ENCODE results near the gene RICTOR. TPM values are rescaled to one million over a fixed set of nuclear protein-coding genes. Genes with fewer than 3 reads are reported as not detected.

The RICTOR gene
- total and polyA plus RNA-seq, 4 donors = 4.9 to 102 (median 19.7) TPM

GRCh38 chr5:39120052-39120420, 45.8 kb upstream of the RICTOR start:
- Histone ChIP-seq H3K9me3 (ENCODE audit: control insufficient read depth in 4 of 4, insufficient read depth in 3 of 4, low read length in 3 of 4) (no peaks in the 10 kb centered on the region), H3K9ac (ENCODE audit: insufficient read depth in 1 of 2, low read length in 2 of 2) (no peak overlapping the region), H3K27ac (ENCODE audit: low read depth in 1 of 2, low read length in 1 of 2) (no peak overlapping the region), H3K4me1 (ENCODE audit: control insufficient read depth in 5 of 5, insufficient read depth in 5 of 5, low read length in 5 of 5) (peaks cover 0 to 2% (median 0%) of the 10 kb centered on the region in 5 donors), H3K4me3 (no peak overlapping the region), H3K27me3 (ENCODE audit: control insufficient read depth in 3 of 3, insufficient read depth in 3 of 3, low read length in 2 of 3) (peaks cover 0 to 2% (median 0%) of the 10 kb centered on the region in 3 donors), H3K36me3 (ENCODE audit: control insufficient read depth in 4 of 4, insufficient read depth in 4 of 4, low read length in 4 of 4) (no peaks in the 10 kb centered on the region)
- DNase-seq (no peak), ATAC-seq (ENCODE audit: insufficient read depth, low FRiP score) (no peak)
- TF ChIP-seq CTCF (IDR thresholded peaks at IDR 0.05; ENCODE audit: control extremely low read depth, extremely low read depth) = no peak
- WGBS, 2 donors = 95 to 100% methylated on average over 1 of the region's 1 CpG

GRCh38 chr5:39119404-39120051, 45.3 kb upstream of the RICTOR start:
- TF ChIP-seq CTCF (IDR thresholded peaks at IDR 0.05; ENCODE audit: control extremely low read depth, extremely low read depth) = no peak
- ATAC-seq (ENCODE audit: insufficient read depth, low FRiP score) (no peak), DNase-seq (no peak)
- 83 to 86% methylated on average over 3 of the region's 3 CpGs for WGBS, 2 donors
- Histone ChIP-seq H3K9me3 (ENCODE audit: control insufficient read depth in 4 of 4, insufficient read depth in 3 of 4, low read length in 3 of 4) (no peaks in the 10 kb centered on the region), H3K27ac (ENCODE audit: low read depth in 1 of 2, low read length in 1 of 2) (no peak overlapping the region), H3K4me1 (ENCODE audit: control insufficient read depth in 5 of 5, insufficient read depth in 5 of 5, low read length in 5 of 5) (peaks cover 0 to 2% (median 0%) of the 10 kb centered on the region in 5 donors), H3K27me3 (ENCODE audit: control insufficient read depth in 3 of 3, insufficient read depth in 3 of 3, low read length in 2 of 3) (peaks cover 0 to 2% (median 0%) of the 10 kb centered on the region in 3 donors), H3K36me3 (ENCODE audit: control insufficient read depth in 4 of 4, insufficient read depth in 4 of 4, low read length in 4 of 4) (no peaks in the 10 kb centered on the region), H3K9ac (ENCODE audit: insufficient read depth in 1 of 2, low read length in 2 of 2) (no peak overlapping the region), H3K4me3 (no peak overlapping the region)

GRCh38 chr5:39118638-39119037, 44.4 kb upstream of the RICTOR start:
- WGBS, 2 donors = 79 to 83% methylated on average over 2 of the region's 2 CpGs
- Histone ChIP-seq H3K27ac (ENCODE audit: low read depth in 1 of 2, low read length in 1 of 2) (no peak overlapping the region), H3K4me3 (no peak overlapping the region), H3K36me3 (ENCODE audit: control insufficient read depth in 4 of 4, insufficient read depth in 4 of 4, low read length in 4 of 4) (no peaks in the 10 kb centered on the region), H3K27me3 (ENCODE audit: control insufficient read depth in 3 of 3, insufficient read depth in 3 of 3, low read length in 2 of 3) (peaks cover 0 to 2% (median 0%) of the 10 kb centered on the region in 3 donors), H3K9me3 (ENCODE audit: control insufficient read depth in 4 of 4, insufficient read depth in 3 of 4, low read length in 3 of 4) (no peaks in the 10 kb centered on the region), H3K4me1 (ENCODE audit: control insufficient read depth in 5 of 5, insufficient read depth in 5 of 5, low read length in 5 of 5) (peaks cover 0 to 2% (median 0%) of the 10 kb centered on the region in 5 donors), H3K9ac (ENCODE audit: insufficient read depth in 1 of 2, low read length in 2 of 2) (no peak overlapping the region)
- DNase-seq (no peak), ATAC-seq (ENCODE audit: insufficient read depth, low FRiP score) (no peak)
- TF ChIP-seq CTCF (IDR thresholded peaks at IDR 0.05; ENCODE audit: control extremely low read depth, extremely low read depth) = no peak

- WGBS, 2 donors = 80 to 85% methylated on average over 2 of the region's 2 CpGs
- Histone ChIP-seq H3K4me1 (ENCODE audit: control insufficient read depth in 5 of 5, insufficient read depth in 5 of 5, low read length in 5 of 5) (peaks cover 0 to 2% (median 0%) of the 10 kb centered on the region in 5 donors), H3K9me3 (ENCODE audit: control insufficient read depth in 4 of 4, insufficient read depth in 3 of 4, low read length in 3 of 4) (no peaks in the 10 kb centered on the region), H3K9ac (ENCODE audit: insufficient read depth in 1 of 2, low read length in 2 of 2) (no peak overlapping the region), H3K4me3 (no peak overlapping the region), H3K36me3 (ENCODE audit: control insufficient read depth in 4 of 4, insufficient read depth in 4 of 4, low read length in 4 of 4) (no peaks in the 10 kb centered on the region), H3K27ac (ENCODE audit: low read depth in 1 of 2, low read length in 1 of 2) (no peak overlapping the region), H3K27me3 (ENCODE audit: control insufficient read depth in 3 of 3, insufficient read depth in 3 of 3, low read length in 2 of 3) (no peaks in the 10 kb centered on the region)
- no peak for ATAC-seq (ENCODE audit: insufficient read depth, low FRiP score)
- no peak for DNase-seq
- TF ChIP-seq CTCF (IDR thresholded peaks at IDR 0.05; ENCODE audit: control extremely low read depth, extremely low read depth) = no peak
Measured at GRCh38 chr5:39117401-39117800, 43.2 kb upstream of the RICTOR start.
